Activated naive CD4-positive, alpha-beta T cell (primary cell): Measurements from ENCODE around the gene MPL.
A peak's percentile ranks its signal among the peaks of the same experiment; 100 is the strongest.
"Not testable (repeated sequence)": the region's sequence is repeated elsewhere in the genome, so short reads cannot be mapped to it uniquely, and the experiment has no call there.

Experiments used
- DNase-seq, 4 experiments: peaks; one replicate each; lab custom pipeline; 2025; lab: John Stamatoyannopoulos, UW

The MPL gene

GRCh38 chr1:43354936-43355335 lies 17.3 kb downstream of the MPL start:
- no peak for DNase-seq

- DNase-seq = no peak
These were observed 19.6 kb downstream of the MPL start for GRCh38 chr1:43357251-43357650.

- DNase-seq = no peak
These were observed 20.6 kb downstream of the MPL start for GRCh38 chr1:43358121-43358745.

- peak; percentile 90 to 96 (median 94) for DNase-seq
These were observed 21.4 kb downstream of the MPL start, which contains the start of gene CDC20 for GRCh38 chr1:43358746-43359693. TSS of gene CDC20 (plus strand) at chr1:43358981. CDS start at chr1:43359216, 235 bp downstream.

GRCh38 chr1:43359696-43360095 lies 22.1 kb downstream of the MPL start:
- no peak for DNase-seq

GRCh38 chr1:43360616-43361015 lies 23.0 kb downstream of the MPL start:
- no peak for DNase-seq

- DNase-seq = no peak
These were observed 25.8 kb downstream of the MPL start for GRCh38 chr1:43363283-43363934.

- no peak for DNase-seq
These were observed 26.4 kb downstream of the MPL start for GRCh38 chr1:43363935-43364525.

- no peak for DNase-seq
These were observed 28.1 kb downstream of the MPL start for GRCh38 chr1:43365678-43366077.

- DNase-seq = no peak
These were observed 28.6 kb downstream of the MPL start for GRCh38 chr1:43366179-43366578.

- no peak for DNase-seq
These were observed 29.0 kb downstream of the MPL start for GRCh38 chr1:43366601-43367025.

- DNase-seq = peak in 1 of 4 experiments; percentile 36
These were observed 29.6 kb downstream of the MPL start for GRCh38 chr1:43367026-43367903.

- peak; percentile 42 to 68 (median 54) for DNase-seq
These were observed 30.5 kb downstream of the MPL start, which contains the start of gene ELOVL1 for GRCh38 chr1:43367904-43368645. TSS of gene ELOVL1 (minus strand) at chr1:43368011. CDS start at chr1:43365609, 2,402 bp downstream.

GRCh38 chr1:43368646-43369020 lies 31.0 kb downstream of the MPL start:
- DNase-seq = no peak

GRCh38 chr1:43369779-43370178 lies 32.2 kb downstream of the MPL start:
- not testable (repeated sequence) for DNase-seq

GRCh38 chr1:43370564-43370963 lies 32.9 kb downstream of the MPL start:
- no peak for DNase-seq

- no peak for DNase-seq
These were observed 34.6 kb downstream of the MPL start for GRCh38 chr1:43372172-43372571.

GRCh38 chr1:43373066-43373940 lies 35.7 kb downstream of the MPL start:
- no peak for DNase-seq

GRCh38 chr1:43376723-43377235 lies 39.2 kb downstream of the MPL start:
- DNase-seq = no peak
